WTC11 (cell line): ENCODE measurements around the gene YAP1. TPM values are rescaled to one million over a fixed set of nuclear protein-coding genes. Genes with fewer than 3 reads are reported as not detected.

Experiments
- ATAC-seq: fragments of 200-7000 bp; cut with Tn5 transposase; 2 replicates; pipeline ENCODE4 v1.10.0; 2021; ENCODE audit warnings: mild to moderate bottlenecking, moderate library complexity
- CTCF ChIA-PET: fragments of 300-600 bp; sonication (Branson Sonifier 250); formaldehyde crosslinking; loops from one replicate; lab custom pipeline; 2021; ENCODE audit warnings: antibody characterized with exemption; lab: Charles Lee
- POLR2A ChIA-PET: fragments of 350-600 bp; sonication (Branson Sonifier 250); formaldehyde crosslinking; loops from one replicate; lab custom pipeline; 2021; ENCODE audit warnings: antibody characterized with exemption; lab: Charles Lee
- DNase-seq: peaks from one replicate; pipeline ENCODE4 v3.0.0; 2021; ENCODE audit warnings: low spot score
- H3K27ac Mint-ChIP-seq: 2 replicates; pipeline ENCODE4 v1.8.0; 2021; ENCODE audit warnings: mixed read lengths
- H3K27me3 Mint-ChIP-seq: 2 replicates; pipeline ENCODE4 v1.8.0; 2021; ENCODE audit warnings: low read depth, mild to moderate bottlenecking, moderate library complexity, mixed read lengths
- H3K36me3 Mint-ChIP-seq: 2 replicates; pipeline ENCODE4 v1.8.0; 2021; ENCODE audit warnings: mixed read lengths
- H3K4me1 Mint-ChIP-seq: 2 replicates; pipeline ENCODE4 v1.8.0; 2022; ENCODE audit warnings: mixed read lengths
- H3K4me3 Mint-ChIP-seq: 2 replicates; pipeline ENCODE4 v1.8.0; 2021; ENCODE audit warnings: mild to moderate bottlenecking, moderate library complexity, mixed read lengths
- H3K9me3 Mint-ChIP-seq: 2 replicates; pipeline ENCODE4 v1.8.0; 2021; ENCODE audit warnings: mixed read lengths
- CBFB ChIP-seq: sonication (generic); formaldehyde crosslinking; IDR thresholded peaks from 2 replicates; pipeline ENCODE4 v1.8.1; 2022; ENCODE audit warnings: mild to moderate bottlenecking, low read depth, missing genetic modification reagents
- CTCF ChIP-seq: fragments of 200-600 bp; IDR thresholded peaks from 2 replicates; pipeline ENCODE4 v1.8.0; 2022; ENCODE audit warnings: antibody characterized with exemption
- FOXJ3 ChIP-seq: sonication (generic); formaldehyde crosslinking; IDR thresholded peaks from 2 replicates; pipeline ENCODE4 v1.9.0; 2021; ENCODE audit warnings: missing genetic modification reagents, mild to moderate bottlenecking, borderline replicate concordance
- IRF1 ChIP-seq: sonication (generic); formaldehyde crosslinking; IDR thresholded peaks from 2 replicates; pipeline ENCODE4 v1.8.0; 2023; ENCODE audit warnings: missing genetic modification reagents
- KAT7 ChIP-seq: sonication (generic); formaldehyde crosslinking; IDR thresholded peaks from 2 replicates; pipeline ENCODE4 v1.8.1; 2023; ENCODE audit warnings: missing genetic modification reagents, mild to moderate bottlenecking, borderline replicate concordance
- MLX ChIP-seq: sonication (generic); formaldehyde crosslinking; IDR thresholded peaks from 2 replicates; pipeline ENCODE4 v1.8.1; 2023; ENCODE audit warnings: mild to moderate bottlenecking, missing genetic modification reagents, moderate library complexity
- NR1H2 ChIP-seq: sonication (generic); formaldehyde crosslinking; IDR thresholded peaks from 2 replicates; pipeline ENCODE4 v1.9.0; 2021; ENCODE audit warnings: mild to moderate bottlenecking, moderate library complexity, missing genetic modification reagents
- PREB ChIP-seq: sonication (generic); formaldehyde crosslinking; IDR thresholded peaks from 2 replicates; pipeline ENCODE4 v1.8.1; 2022; ENCODE audit warnings: mild to moderate bottlenecking, missing genetic modification reagents, moderate library complexity, borderline replicate concordance
- RELA ChIP-seq: sonication (generic); formaldehyde crosslinking; IDR thresholded peaks from 2 replicates; pipeline ENCODE4 v1.8.1; 2022; ENCODE audit warnings: missing genetic modification reagents, mild to moderate bottlenecking, borderline replicate concordance
- SMAD4 ChIP-seq: sonication (generic); formaldehyde crosslinking; IDR thresholded peaks from 2 replicates; pipeline ENCODE4 v1.8.0; 2022; ENCODE audit warnings: mild to moderate bottlenecking, missing genetic modification reagents
- TEAD1 ChIP-seq: sonication (generic); formaldehyde crosslinking; IDR thresholded peaks from 2 replicates; pipeline ENCODE4 v1.8.0; 2022; ENCODE audit warnings: mild to moderate bottlenecking, missing genetic modification reagents
- ZNF263 ChIP-seq: sonication (generic); formaldehyde crosslinking; IDR thresholded peaks from 2 replicates; pipeline ENCODE4 v1.8.1; 2022; ENCODE audit warnings: low read depth, mild to moderate bottlenecking, moderate library complexity, missing genetic modification reagents
- ZNF532 ChIP-seq: fragments of 250-450 bp; sonication (Bioruptor Pico); IDR thresholded peaks from 2 replicates; pipeline ENCODE4 v1.9.0; 2021; ENCODE audit warnings: mild to moderate bottlenecking, borderline replicate concordance
- ZNF671 ChIP-seq: fragments of 250-450 bp; sonication (Bioruptor Pico); IDR thresholded peaks from 2 replicates; pipeline ENCODE4 v1.8.0; 2021; ENCODE audit warnings: mild to moderate bottlenecking
- total RNA-seq: library from RNA; stranded (reverse); gene quantifications from 3 replicates; pipeline ENCODE4 v1.2.3, GENCODE V29; 2021

Gene YAP1
- total RNA-seq, 1 experiment from 2014 or later: 88.7 TPM

GRCh38 chr11:102186551-102187191 lies 76.4 kb downstream of the YAP1 start:
- ATAC-seq (peak; percentile 54), DNase-seq (no peak)
- POLR2A ChIA-PET: interaction anchor here (1.0 kb wide), 1 partner anchor 76 kb away, joined by 5 read pairs; no protein-coding TSS in a partner anchor
- no peaks in the 10 kb centered on the region for H3K9me3 Mint-ChIP-seq
- no peak overlapping the region for H3K4me3 Mint-ChIP-seq
- no peaks in the 10 kb centered on the region for H3K27me3 Mint-ChIP-seq
- CTCF ChIA-PET: interaction anchor here (1.4 to 1.5 kb wide), 2 partner anchors 11 to 82 kb away, joined by 3 to 5 read pairs; no protein-coding TSS in a partner anchor
- H3K36me3 Mint-ChIP-seq: peaks cover 2% of the 10 kb centered on the region
- TF ChIP-seq FOXJ3 (CRISPR knock-in tag) (no peak), ZNF671 (CRISPR knock-in tag) (no peak), ZNF532 (CRISPR knock-in tag) (no peak), CBFB (no peak), RELA (CRISPR knock-in tag) (no peak), IRF1 (CRISPR knock-in tag) (no peak), KAT7 (no peak), MLX (CRISPR knock-in tag) (no peak), TEAD1 (CRISPR knock-in tag) (no peak), SMAD4 (CRISPR knock-in tag) (no peak), CTCF (no peak), ZNF263 (no peak)
- H3K4me1 Mint-ChIP-seq: peaks cover 50% of the 10 kb centered on the region
- peak overlapping the region; percentile 41 for H3K27ac Mint-ChIP-seq

GRCh38 chr11:102187416-102188151 lies 77.3 kb downstream of the YAP1 start:
- DNase-seq (no peak), ATAC-seq (no peak)
- Mint-ChIP-seq H3K9me3 (no peaks in the 10 kb centered on the region), H3K27me3 (no peaks in the 10 kb centered on the region), H3K36me3 (no peaks in the 10 kb centered on the region; the same call in 1 of the 2 replicates), H3K4me3 (no peak overlapping the region), H3K4me1 (peaks cover 59% of the 10 kb centered on the region), H3K27ac (peak overlapping the region; percentile 88; the same call in 1 of the 2 replicates)
- POLR2A ChIA-PET: interaction anchor here (1.0 kb wide), 1 partner anchor 76 kb away, joined by 5 read pairs; no protein-coding TSS in a partner anchor
- TF ChIP-seq NR1H2 (no peak), PREB (no peak)
- CTCF ChIA-PET: interaction anchor here (0.7 to 1.5 kb wide), 4 partner anchors 10 to 81 kb away, joined by 3 to 5 read pairs (median 4); no protein-coding TSS in a partner anchor
